ENCODE results near the gene C1S.

C1S gene

GRCh38 chr12:7117670-7118069 is 57.2 kb downstream of the C1S start:
- Histone ChIP-seq H3K9me3 (ENCODE audit: control insufficient read depth in 2 of 2, low read length in 2 of 2) (no peaks in the 10 kb centered on the region), H3K9ac (ENCODE audit: low read depth in 1 of 2, low read length in 2 of 2) (no peak overlapping the region), H3K36me3 (ENCODE audit: control insufficient read depth in 2 of 2, insufficient read depth in 2 of 2, low read length in 2 of 2) (peaks cover 0 to 4% of the 10 kb centered on the region in 2 donors), H3K4me1 (ENCODE audit: control insufficient read depth in 2 of 2, insufficient read depth in 2 of 2, low read length in 2 of 2) (peaks cover 0 to 2% of the 10 kb centered on the region in 2 donors), H3K27ac (ENCODE audit: low read depth in 2 of 2, low read length in 2 of 2) (no peak overlapping the region), H3K4me3 (ENCODE audit: low read length in 2 of 2) (no peak overlapping the region), H3K27me3 (ENCODE audit: control insufficient read depth in 2 of 2, insufficient read depth in 2 of 2, low read length in 2 of 2) (no peaks in the 10 kb centered on the region)

- Histone ChIP-seq H3K4me1 (ENCODE audit: control insufficient read depth in 2 of 2, insufficient read depth in 2 of 2, low read length in 2 of 2) (peaks cover 0 to 2% of the 10 kb centered on the region in 2 donors), H3K9ac (ENCODE audit: low read depth in 1 of 2, low read length in 2 of 2) (no peak overlapping the region), H3K27me3 (ENCODE audit: control insufficient read depth in 2 of 2, insufficient read depth in 2 of 2, low read length in 2 of 2) (no peaks in the 10 kb centered on the region), H3K36me3 (ENCODE audit: control insufficient read depth in 2 of 2, insufficient read depth in 2 of 2, low read length in 2 of 2) (peaks cover 0 to 4% of the 10 kb centered on the region in 2 donors), H3K9me3 (ENCODE audit: control insufficient read depth in 2 of 2, low read length in 2 of 2) (no peaks in the 10 kb centered on the region), H3K4me3 (ENCODE audit: low read length in 2 of 2) (no peak overlapping the region), H3K27ac (ENCODE audit: low read depth in 2 of 2, low read length in 2 of 2) (no peak overlapping the region)
These were observed 58.4 kb downstream of the C1S start for GRCh38 chr12:7118881-7119280.

- Histone ChIP-seq H3K4me3 (ENCODE audit: low read length in 2 of 2) (no peak overlapping the region), H3K27ac (ENCODE audit: low read depth in 2 of 2, low read length in 2 of 2) (no peak overlapping the region), H3K4me1 (ENCODE audit: control insufficient read depth in 2 of 2, insufficient read depth in 2 of 2, low read length in 2 of 2) (peaks cover 0 to 2% of the 10 kb centered on the region in 2 donors), H3K9me3 (ENCODE audit: control insufficient read depth in 2 of 2, low read length in 2 of 2) (no peaks in the 10 kb centered on the region), H3K36me3 (ENCODE audit: control insufficient read depth in 2 of 2, insufficient read depth in 2 of 2, low read length in 2 of 2) (peaks cover 0 to 4% of the 10 kb centered on the region in 2 donors), H3K9ac (ENCODE audit: low read depth in 1 of 2, low read length in 2 of 2) (no peak overlapping the region), H3K27me3 (ENCODE audit: control insufficient read depth in 2 of 2, insufficient read depth in 2 of 2, low read length in 2 of 2) (no peaks in the 10 kb centered on the region)
These were observed 59.6 kb downstream of the C1S start for GRCh38 chr12:7120166-7120565.
